ENCODE data around the gene PRAF2.

PRAF2 gene

DNA sequence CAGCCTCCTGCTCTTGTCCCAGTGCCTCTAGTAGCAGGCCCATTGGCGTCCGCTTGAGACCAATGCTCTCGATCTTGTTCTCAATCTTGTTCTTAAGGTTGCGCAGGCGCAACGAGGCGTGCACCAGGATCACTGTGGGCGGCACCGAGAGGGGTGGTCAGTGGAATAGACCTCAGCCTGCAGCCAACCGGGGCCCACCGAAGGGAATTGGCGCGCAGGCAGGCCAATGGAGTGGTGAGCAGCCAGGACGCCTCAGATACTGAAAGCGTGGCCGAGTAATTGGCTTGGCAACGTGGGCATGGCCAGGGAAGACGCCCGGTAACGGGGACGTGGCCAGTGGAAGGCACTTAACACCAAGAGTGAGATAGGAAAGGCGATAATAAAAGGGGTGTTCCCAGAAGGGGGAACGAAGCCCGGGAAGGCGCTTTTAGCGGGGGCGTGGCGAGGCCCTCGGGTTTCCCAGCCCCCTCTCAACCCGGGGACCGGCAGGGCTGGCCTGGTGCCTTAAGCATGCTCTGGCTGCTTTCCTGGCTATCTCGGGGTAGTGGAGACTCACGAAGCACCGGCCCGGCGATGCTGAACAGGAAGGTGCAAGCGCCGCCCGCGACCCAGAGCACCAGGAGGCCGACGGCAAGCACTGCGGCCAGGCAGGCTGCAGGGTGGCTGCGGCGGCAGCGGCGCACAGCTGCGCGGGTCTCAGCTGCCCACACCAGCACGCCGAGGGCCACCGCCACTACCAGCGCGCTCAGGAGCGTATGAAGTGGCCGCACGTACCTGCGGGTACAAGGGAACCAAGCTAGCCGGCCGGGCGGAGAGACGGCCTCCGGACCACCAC, 1.7 kb downstream of the PRAF2 start:
- no peak for DNase-seq

- no peak for DNase-seq
Observed at GRCh38 chrX:49070988-49071387, 2.8 kb downstream of the PRAF2 start.

DNA sequence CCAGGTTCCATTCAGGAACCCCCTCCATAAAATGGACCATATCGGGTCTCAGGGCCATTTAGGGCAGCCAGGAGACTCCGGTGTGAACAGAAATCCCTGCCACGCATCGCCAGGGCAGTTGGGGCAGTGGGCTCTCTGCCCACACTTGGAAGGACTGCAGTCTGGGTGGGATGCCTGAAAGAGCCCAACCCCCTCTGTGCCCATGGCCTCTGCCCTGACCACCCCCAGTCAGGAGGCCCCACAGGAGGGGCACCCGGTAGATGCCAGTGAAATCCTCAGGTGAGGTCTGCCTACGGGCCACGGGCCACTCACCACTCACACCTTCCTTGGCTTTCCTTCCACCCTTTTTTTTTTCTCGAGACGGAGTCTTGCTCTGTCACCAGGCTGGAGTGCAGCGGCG, 4.8 kb downstream of the PRAF2 start:
- DNase-seq: no peak

DNA sequence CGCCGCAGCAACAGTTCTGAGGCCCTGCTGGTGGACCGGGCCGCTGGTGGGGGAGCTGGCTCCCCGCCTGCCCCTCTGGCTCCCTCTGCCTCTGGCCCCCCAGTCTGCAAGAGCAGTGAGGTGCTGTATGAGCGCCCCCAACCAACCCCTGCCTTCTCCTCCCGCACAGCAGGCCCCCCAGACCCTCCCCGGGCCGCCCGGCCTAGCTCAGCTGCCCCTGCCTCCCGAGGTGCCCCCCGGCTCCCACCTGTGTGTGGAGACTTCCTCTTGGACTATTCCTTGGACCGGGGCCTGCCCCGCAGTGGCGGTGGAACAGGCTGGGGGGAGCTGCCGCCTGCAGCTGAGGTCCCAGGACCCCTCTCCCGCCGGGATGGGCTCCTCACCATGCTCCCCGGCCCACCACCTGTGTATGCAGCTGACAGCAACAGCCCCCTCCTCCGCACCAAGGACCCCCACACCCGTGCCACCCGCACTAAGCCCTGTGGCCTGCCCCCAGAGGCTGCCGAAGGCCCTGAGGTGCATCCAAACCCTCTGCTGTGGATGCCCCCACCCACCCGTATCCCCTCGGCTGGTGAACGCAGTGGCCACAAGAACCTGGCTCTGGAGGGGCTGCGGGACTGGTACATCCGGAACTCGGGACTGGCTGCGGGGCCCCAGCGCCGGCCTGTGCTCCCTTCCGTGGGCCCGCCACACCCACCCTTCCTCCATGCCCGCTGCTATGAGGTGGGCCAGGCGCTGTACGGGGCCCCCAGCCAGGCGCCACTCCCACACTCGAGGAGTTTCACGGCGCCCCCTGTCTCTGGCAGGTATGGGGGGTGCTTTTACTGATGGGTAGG, 6.3 kb downstream of the PRAF2 start:
- DNase-seq: no peak

DNA sequence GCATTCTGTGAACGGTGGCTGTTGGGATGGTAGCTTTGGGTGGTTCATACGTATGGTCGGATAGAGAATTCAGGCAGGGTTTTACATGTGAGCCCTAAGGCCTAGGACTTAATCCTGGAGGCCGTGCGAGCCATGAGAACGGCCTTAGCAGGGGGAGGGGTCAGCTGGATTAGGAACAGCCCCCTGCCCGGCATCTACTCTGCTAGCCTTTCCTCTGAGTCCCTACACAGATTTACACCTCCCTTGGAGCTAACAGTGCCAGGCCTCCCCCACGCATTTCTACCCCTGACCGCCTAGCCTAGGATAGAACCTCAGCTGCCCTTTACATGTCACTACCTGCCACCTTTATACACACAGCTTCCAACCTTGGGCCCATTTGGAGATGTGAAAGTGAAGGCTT, 7.1 kb downstream of the PRAF2 start:
- no peak for DNase-seq

- DNase-seq: no peak
Observed at GRCh38 chrX:49066278-49066677, 7.5 kb downstream of the PRAF2 start.

GRCh38 chrX:49064735-49065134, 9.1 kb downstream of the PRAF2 start:
- no peak for DNase-seq

GRCh38 chrX:49064303-49064702, 9.5 kb downstream of the PRAF2 start:
- DNase-seq: no peak

- DNase-seq: no peak
Observed at GRCh38 chrX:49063715-49064114, 10.1 kb downstream of the PRAF2 start.

- DNase-seq: no peak
Observed at GRCh38 chrX:49061916-49062315, 11.9 kb downstream of the PRAF2 start.

DNA sequence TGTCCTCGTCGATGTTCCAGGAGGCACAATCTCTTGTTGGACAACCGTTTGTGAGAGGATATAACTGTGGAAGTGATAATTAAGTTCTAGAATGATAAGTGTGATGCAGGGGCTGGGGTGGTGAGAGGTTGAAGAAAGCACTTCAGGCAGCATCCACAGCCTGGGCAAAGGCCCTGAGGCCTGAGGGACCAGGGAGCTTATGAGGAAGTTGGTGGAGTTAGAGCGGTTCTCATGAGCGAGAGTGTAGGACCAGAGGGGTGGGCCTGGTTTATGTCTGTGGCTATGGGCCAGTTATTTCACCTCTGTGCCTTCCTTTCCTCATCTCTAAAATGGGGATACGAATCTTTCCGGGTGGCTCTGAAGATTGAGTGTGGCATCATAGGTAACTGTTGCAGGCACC, 12.3 kb downstream of the PRAF2 start:
- no peak for DNase-seq

GRCh38 chrX:49060914-49061313, 12.9 kb downstream of the PRAF2 start:
- no peak for DNase-seq

GRCh38 chrX:49059681-49060085, 14.1 kb downstream of the PRAF2 start:
- no peak for DNase-seq

DNA sequence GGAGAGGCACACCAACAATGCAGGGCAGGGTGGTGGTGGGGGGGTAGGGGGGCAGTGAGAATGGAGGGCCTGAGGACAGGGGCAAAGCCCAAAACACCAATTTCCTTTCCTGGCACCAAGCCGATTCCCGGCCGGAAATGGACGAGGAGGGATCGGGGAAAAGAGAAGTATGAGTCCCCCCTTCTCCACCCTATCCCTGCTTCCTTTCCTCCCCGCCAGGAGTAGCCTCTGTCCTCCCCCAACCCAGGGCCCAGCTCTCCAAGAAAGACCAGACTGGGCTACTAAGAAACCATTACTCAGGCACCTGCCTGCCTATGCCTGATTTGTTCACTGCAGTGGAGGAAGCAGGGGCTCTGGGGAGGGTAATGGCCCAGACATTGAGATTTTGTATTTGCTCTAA, 14.6 kb downstream of the PRAF2 start:
- no peak for DNase-seq

GRCh38 chrX:49058794-49059193, 15.0 kb downstream of the PRAF2 start, which contains the start of gene CCDC120:
Gene CCDC120 (plus strand): TSS chrX:49058999. CDS start chrX:49062042, 3,043 bp downstream.
- DNase-seq: no peak

GRCh38 chrX:49054073-49054762, 19.6 kb downstream of the PRAF2 start:
- DNase-seq: no peak

- DNase-seq: peak; percentile 75
Observed at GRCh38 chrX:49053223-49054072, 20.4 kb downstream of the PRAF2 start.

- DNase-seq: no peak
Observed at GRCh38 chrX:49043987-49044281, 29.9 kb downstream of the PRAF2 start.

DNA sequence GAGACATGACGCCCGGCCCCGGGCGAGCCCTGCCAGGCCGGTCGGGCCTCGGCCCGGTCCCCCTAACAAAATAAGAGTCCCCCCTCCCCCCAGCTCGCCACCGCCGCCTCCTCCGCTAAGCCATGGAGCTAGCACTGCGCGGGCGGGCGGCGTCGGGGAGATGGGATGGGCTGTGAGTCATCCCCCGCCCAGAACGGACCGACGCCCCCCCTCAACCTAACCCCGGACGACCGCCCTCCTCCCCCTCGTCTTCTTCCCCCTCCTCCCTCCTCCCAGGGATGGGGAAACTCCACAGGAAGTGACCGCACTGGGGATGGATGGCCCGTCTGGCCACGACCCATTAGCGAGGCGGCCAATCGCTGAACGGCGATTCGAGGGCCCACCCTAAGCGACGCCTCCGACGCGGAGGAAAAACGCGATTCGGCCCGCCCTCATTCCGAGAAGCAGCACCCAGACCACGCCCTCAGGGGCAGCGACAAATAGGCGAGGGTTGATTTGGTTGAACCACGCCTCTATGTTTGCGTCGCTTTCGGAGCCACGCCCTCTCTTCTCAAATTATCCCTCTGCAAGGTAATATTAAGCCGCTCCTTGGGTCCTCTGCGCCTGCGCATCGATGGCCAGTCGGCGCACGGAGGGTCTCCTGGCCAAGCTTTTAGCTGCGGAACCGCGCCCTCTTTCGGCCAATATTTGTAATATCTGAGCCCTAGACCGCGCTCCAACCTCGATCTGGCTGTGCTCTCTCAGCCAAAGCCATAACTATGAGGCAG, 30.4 kb downstream of the PRAF2 start, which contains the start of gene TFE3:
TSS of gene TFE3 (minus strand) at position 138 of the 767 bp plus-strand sequence. CDS start at position 7, 131 bp downstream.
- peak; percentile 95 for DNase-seq

GRCh38 chrX:49042581-49043219, 31.1 kb downstream of the PRAF2 start:
- no peak for DNase-seq
